HS-5 (cell line): ENCODE results near the gene SORL1.
"Not testable (repeated sequence)": the region's sequence is repeated elsewhere in the genome, so short reads cannot be mapped to it uniquely, and the experiment has no call there.

ENCODE experiments used
- DNase-seq: peaks from one replicate; pipeline ENCODE4 v3.0.0-alpha.2; 2012; ENCODE audit warnings: low read depth

The SORL1 gene

DNA sequence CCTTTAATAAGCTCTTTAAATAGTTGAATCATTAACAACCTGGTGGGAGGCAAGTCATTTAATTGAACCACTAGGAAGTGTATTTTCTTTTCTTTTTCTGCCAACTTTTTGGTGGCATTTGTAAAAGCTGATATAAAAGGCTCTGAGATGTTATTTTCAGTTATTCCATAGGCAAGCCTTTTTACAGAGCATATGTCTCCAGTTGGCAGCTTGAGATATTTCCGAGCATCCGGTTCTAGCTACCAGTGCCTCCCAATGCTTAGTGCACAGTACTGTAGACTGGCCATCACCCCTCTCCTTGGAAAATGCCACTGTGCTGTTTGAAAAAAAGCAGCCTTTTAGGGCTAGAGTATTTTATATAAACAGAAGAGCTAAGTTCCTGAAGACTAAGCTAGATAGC, 179.3 kb downstream of the SORL1 start:
- DNase-seq = no peak

DNA sequence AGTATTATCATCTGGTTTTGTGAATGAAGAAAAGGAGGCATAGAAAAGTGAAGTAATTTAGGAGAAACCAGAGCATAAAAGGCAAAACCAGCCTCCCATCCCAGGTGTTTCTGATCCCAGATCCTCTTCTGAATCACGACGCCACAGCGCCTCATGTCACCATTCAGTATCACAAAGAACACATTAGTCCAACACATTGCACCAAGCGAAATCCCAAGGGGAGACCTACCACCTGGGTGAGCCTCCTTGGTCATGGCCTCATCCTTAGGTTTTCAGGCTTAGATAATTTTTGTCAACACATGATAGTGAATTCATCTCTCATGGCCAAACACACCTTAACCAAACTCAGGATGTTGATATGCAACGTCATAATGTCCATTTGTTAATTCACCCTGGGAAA, 182.2 kb downstream of the SORL1 start:
- DNase-seq = no peak

- DNase-seq = peak; percentile 73
Measured at GRCh38 chr11:121634889-121635288, 182.8 kb downstream of the SORL1 start.

GRCh38 chr11:121636081-121636799, 184.1 kb downstream of the SORL1 start:
- no peak for DNase-seq

DNA sequence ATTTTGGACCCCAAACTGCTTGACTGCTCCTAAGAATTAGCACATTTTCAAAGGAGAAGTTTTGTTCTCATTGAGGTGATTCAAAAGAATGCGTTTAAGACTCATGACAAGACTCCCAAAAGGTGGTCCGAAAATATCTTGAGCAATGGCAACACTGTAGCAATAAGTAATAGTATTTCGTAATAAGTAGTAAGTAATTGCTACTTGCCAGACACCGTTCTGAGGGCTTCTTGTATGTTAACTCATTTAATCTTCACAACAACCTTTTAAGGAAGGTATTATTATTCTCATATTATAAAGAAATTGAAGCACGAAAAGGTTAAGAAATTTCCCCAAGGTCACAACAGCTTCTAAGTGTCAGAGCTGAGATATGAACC, 184.7 kb downstream of the SORL1 start:
- DNase-seq = no peak

DNA sequence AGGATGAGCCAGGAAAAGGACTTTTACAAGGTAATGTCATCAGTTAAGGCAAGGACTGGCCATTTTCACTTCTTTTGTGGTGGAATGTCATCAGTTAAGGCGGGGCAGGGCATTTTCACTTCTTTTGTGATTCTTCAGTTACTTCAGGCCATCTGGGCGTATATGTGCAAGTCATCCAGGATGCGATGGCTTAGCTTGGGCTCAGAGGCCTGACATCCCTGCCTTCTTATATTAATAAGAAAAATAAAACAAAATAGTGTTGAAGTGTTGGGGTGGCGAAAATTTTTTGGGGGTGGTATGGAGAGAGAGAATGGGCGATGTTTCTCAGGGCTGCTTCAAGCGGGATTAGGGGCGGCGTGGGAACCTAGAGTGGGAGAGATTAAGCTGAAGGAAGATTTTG, 185.5 kb downstream of the SORL1 start:
- not testable (repeated sequence) for DNase-seq

GRCh38 chr11:121643479-121644186, 191.5 kb downstream of the SORL1 start:
- no peak for DNase-seq

- DNase-seq = no peak
Measured at GRCh38 chr11:121644187-121644512, 192.0 kb downstream of the SORL1 start.

DNA sequence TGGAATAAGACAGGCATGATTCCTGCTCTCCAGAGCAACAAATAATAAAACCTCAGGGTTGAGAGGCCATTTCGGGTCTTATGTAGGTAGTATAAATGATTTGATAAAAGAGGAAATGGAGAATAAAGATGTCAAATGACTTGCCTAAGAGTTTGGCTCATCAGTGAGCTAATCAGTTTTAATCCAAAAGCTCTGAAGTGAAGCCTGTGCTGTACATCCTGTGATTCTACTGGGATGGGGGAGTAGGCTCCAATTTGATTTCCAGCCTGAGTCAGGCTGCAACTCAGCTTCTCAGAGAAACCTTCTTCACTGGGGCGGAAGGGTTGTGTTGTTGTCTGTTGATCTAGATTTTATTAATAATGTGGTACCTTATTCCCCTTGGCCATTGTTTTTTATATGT, 192.9 kb downstream of the SORL1 start:
- DNase-seq = no peak

DNA sequence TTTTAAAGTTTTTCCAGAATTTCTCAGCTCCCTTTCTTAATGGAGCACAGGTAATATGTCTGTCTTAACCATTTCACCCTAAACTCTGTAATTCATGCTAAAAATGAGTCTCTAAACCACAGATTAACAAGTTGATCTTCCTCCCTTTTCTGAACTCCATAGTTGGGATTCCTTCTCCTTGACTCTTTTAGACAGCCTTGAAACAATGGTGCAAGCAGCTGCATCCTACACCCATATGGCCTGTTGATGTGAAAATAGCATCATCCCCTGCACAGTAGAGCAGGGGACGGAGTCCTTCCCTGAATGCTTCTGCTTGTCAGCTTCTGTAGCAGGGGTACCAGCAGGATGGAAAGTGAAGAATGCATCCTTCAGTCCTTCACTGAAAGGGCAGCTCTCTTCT, 193.5 kb downstream of the SORL1 start:
- DNase-seq = no peak

- no peak for DNase-seq
Measured at GRCh38 chr11:121648306-121648705, 196.2 kb downstream of the SORL1 start.

DNA sequence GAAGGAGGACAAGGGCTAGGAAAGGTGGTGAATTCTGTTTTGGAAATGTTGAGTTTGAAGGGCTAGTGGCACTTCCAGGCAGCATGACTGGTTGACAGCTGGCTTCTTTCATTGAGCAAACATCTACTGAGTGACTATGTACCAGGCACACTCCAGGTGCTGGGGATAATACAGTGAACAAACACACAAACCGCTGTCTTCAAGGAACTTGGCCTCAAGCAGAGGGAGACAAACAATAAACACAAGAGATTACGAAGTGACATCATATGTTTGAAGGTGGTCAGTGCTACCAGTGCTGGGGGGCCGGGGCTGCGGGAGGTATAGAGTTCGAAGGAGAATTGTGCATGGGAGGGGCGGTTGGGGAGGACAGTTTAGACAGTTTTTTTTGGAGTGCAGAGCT, 197.7 kb downstream of the SORL1 start:
- no peak for DNase-seq

DNA sequence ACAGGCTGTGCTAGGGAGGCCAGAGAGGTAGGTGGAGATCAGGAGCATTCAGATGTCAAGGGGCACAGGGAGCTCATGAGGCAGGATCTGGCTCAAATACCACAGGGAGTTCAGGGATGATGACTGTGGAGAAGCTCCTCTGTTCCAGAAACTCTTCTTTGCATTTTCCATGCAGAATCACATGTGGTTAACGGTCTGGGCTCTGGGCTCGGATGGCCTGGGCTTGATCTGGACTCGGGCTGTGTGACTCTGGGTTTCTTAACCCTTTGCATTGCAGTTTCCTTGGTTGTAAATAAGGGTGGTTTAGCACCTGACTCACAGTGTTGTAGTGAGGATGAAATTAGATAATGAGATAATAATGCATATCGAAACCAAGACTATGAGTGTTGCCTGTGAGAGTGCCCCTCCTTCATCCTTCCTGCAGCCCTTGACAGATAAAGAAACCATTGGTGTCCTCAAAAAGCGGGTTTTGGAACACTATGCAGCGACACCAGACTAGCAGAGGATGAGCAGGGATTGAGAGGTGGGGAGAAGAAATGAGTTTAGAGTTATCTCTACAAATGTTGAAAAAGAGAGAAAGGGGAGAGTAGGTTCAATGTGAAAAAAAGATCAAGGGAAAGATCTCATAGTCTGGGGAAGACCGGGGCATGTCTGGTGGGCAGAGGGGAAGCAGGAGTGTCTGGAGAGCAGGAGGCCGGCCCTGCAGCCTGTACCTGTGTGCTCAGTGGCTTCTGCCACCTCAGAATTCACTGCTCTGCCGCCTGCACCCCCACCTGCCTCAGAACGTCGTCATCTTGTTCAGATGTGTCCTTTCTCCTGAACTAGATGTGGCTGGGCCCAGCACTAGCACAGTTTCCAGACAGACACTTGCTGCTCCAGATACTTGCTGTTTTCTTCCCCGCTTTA, 198.5 kb downstream of the SORL1 start:
- DNase-seq = no peak

DNA sequence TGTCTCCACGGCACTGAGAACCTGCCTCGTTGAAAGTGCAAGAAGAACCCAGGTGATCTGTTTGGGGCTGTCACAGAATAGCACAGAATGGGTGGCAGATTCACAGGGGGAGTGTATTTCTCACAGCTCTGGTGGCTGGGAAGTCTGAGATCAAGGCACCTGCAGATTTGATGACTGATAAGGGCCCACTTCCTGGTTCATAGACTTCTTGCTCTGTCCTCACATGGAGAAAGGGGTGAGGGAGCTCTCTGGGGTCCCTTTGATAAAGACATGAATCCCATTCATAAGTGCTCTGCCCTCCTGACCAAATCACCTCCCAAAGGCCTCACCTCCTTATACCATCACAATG, 199.1 kb downstream of the SORL1 start:
- no peak for DNase-seq

GRCh38 chr11:121652971-121653370, 200.9 kb downstream of the SORL1 start:
- no peak for DNase-seq

DNA sequence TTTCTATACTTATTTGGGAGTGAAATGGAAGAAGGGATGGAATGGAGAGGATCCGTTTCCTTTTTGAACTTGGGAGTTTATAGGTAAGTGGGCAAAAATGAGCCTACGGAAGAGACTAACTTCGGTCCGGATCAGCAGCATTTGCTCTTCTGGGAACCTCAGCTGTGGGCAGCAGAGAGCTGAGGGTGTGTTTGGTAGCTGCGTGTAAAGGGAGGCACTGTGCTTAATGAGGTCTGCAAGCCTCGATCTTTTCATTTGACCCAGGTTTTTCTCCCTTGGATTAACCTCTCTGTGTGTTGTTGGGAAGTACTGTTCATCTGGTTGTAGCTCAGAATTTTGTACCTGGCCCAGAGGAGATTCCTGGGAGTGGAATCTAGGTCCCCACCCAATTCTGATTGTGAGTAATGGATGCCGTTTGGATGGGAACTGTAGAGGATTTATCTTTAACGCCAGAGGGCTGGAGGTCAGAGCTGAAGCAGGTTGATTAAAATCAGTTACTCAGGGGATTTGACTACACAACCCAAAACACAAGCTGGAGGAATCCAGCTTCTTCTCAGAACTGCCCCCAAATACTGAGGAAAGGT, 202.2 kb downstream of the SORL1 start:
- no peak for DNase-seq

DNA sequence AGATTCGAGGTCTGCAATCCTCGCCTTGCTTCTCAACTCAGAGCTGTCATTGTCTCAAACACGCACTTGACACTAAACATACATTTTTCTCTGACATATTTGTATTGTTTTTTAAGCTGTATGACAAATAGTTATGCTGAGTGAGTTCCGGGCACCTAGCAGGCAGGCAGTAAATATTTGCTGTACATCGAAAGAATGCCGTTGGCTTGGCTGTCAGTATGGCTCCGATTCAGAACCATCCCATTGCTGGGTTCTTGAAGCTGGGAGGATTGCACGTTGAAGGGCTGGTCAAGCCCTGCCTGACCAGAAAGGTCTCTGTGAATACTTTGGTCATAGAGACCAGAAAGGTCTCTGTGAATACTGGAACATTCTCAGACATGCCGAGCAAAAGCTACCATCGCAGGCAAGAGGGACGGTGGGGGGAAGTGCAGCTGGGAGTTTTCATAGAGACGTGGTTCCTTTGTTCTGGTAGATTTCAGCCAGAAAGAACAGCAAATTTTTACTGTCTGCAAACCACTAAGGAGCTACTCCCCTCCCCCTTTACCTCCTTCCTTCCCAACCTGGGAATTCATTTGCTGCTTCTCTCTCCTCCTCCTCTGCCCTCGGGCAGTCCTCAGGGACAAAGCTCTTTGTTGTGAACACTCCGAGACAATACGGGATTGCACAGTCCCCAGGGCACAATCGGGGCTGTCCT, 202.9 kb downstream of the SORL1 start:
- no peak for DNase-seq

- DNase-seq = peak; percentile 87
Measured at GRCh38 chr11:121655537-121656327, 203.6 kb downstream of the SORL1 start.

GRCh38 chr11:121656328-121657090, 204.4 kb downstream of the SORL1 start:
- DNase-seq = no peak

GRCh38 chr11:121657146-121657545, 205.0 kb downstream of the SORL1 start:
- DNase-seq = no peak
